ACHN (cell line): ENCODE measurements around the gene TPST2.

Source experiments
- DNase-seq: peaks from one replicate; pipeline ENCODE4 v3.0.0-alpha.2; 2015
- in situ Hi-C: cut with HindIII; loops from 2 replicates; pipeline ENCODE4 v1.10.0; 2017; ENCODE audit warnings: low sequenced_read_pairs, low pct_ligation_motif_present, low pct_unique_long_range_greater_than_20kb

TPST2 gene

GRCh38 chr22:26565181-26565580, 24.8 kb downstream of the TPST2 start:
- in situ Hi-C loops, result no loop called here
- no peak for DNase-seq

DNA sequence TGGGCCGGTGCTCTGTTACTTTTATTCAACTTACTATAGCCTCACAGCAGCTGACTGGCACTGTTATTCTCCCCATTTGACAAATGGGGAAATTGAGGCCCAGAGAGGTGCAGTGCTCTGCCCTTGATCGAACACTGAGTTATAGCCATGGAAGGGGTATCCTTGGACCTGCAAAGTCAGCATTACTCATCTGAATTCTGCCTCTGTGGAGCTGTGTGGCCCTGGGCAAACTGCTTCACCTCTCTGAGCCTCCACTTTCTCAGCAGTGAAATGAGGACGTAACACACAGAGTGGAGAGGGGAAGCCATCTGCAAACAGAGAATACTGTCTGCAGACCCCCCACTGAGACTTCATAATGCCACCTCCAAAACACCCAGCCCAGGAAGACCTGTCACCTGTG, 25.3 kb downstream of the TPST2 start:
- DNase-seq, result no peak
- in situ Hi-C loops, result no loop called here

DNA sequence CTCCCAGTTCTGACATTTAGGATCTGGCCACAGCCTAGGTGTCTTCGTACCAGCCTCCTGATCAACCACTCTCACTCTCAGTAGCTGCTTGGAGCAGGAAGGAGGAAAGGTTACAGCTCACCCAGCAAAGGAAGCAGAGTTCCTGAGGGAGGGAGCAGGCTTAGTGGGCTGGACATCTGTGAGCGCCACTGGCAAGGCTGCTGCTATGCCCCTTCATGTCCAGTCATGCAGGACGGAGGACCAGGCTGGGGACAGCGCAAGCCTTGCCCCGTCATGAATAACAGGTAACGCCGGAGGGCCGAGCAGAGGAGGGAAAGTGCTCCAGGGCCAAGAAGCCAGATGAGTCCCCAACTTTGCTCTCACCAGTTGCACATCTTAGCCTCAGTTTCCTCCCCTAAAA, 25.8 kb downstream of the TPST2 start:
- in situ Hi-C loops, result no loop called here
- no peak for DNase-seq

GRCh38 chr22:26563022-26563421, 26.9 kb downstream of the TPST2 start:
- in situ Hi-C loops, result no loop called here
- DNase-seq, result no peak

DNA sequence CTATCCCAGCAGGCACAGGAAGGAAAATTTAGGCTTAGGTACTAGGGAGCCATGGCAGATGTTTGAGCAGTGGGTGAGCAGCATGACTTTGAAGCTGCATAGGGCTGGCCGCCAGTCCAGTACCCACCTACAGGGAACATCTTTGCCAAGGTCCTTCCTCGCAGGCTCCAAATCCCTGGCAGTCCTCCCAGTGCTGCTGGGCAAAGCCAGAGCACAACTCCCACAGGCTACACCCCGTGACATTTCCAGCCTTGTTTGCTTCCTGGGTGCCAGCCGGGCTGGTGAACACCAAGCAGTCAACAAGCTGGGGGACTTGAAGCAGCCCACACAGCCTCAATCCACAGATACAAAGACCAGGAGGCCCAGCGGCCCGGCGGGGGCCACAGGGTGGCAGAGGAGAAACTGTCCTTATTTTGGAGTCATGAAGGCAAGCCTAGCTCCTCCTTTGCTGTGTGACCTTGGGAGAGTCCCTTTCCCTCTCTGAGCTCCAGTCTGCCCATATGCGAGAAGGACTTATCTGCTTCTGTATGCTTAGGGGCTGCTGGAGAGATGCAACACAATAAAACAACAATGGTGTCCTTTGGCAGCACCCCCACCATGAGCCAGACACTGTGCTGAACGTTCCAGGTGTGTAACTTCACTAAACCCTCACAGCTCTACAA, 28.0 kb downstream of the TPST2 start:
- DNase-seq, result no peak
- in situ Hi-C loops, result no loop called here

DNA sequence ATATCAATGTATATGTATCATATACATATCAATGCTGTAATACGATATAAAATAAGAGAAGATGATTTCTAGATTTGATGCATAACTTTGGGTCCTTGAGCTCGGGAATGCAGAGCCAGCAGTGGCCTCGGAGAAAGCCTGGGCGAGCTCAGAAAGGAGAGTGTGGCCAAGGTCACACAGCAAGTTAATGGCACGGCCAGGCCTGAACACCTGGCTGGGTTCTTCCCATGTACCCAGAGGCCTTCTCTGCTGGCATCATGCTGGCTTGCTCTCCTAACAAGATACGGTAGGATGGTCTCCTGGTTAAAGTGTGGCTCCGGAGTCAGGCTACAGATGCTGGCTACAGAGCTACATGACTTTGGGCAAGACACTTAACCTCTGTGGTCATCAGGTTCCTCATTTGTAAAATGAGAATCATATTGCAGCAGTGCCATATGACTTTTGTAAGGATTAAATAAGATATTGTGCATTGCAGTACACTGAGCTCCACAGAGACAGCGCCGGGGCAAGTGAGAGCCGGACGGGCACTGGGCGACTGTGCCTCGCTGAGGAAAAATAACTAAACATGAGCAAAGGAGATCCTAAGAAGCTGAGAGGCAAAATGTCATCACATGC, 29.9 kb downstream of the TPST2 start:
- no peak for DNase-seq
- in situ Hi-C loops, result no loop called here

GRCh38 chr22:26558248-26558895, 31.6 kb downstream of the TPST2 start:
- in situ Hi-C loops, result no loop called here
- no peak for DNase-seq

DNA sequence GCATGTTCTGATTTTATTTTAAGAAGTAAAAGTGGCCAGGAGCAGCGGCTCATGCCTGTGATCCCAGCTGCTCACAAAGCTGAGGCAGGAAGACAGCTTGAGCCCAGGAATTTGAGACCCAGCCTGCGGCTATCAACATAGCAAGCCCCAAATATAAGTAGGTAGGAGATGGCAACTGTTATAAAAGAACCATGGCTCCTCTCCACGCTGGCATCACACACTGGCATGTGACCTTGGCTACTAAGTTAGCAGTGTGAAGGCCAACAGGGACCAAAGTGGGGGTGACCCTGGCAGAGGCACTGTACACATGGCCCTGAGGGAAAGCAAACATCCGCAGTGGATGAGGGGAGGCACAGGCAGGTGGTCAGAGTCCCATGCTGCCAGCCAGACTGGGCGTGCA, 33.0 kb downstream of the TPST2 start:
- in situ Hi-C loops, result no loop called here
- no peak for DNase-seq

DNA sequence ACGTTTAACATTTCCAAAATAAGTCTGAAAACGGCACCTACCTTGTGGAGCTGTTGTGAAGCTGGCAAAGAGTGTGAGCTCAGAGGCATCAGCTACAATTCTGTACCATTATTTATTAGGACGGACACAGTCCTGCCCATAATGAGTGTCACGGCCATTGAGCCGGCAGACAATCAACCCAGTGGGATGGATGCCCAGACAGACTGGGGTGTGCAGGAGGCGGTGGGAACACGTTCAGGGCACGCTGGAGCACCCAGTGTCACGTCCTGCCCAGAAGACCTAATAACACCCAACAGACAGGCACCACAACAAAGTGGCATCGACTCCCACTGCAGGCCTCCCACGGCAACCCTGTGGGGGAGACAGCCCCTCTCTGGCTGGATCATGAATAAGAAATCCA, 34.5 kb downstream of the TPST2 start:
- no peak for DNase-seq
- in situ Hi-C loops, result no loop called here

DNA sequence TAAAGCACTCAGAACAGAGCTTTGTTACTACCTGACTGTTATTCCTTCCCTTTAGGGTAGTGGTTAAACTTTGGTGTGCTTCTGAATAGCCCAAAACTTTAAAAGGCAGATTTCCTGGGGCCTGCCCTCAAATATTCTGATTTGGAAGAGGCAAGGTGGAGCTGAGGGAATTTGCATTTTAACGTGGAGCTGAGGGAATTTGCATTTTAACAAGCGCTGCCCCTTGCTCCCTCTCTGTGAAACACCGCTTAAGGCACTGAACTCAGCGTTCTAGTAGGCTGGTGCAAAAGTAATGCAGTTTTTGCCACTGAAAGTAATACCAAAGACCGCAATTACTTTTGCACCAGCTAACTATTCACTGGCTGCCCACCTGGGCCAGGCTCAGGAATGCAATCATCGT, 35.0 kb downstream of the TPST2 start:
- in situ Hi-C loops, result no loop called here
- no peak for DNase-seq

- DNase-seq, result peak; percentile 66
- in situ Hi-C loops, result no loop called here
These were observed 36.7 kb downstream of the TPST2 start for GRCh38 chr22:26553056-26553752.

- in situ Hi-C loops, result no loop called here
These were observed 37.5 kb downstream of the TPST2 start for GRCh38 chr22:26552466-26552865.

DNA sequence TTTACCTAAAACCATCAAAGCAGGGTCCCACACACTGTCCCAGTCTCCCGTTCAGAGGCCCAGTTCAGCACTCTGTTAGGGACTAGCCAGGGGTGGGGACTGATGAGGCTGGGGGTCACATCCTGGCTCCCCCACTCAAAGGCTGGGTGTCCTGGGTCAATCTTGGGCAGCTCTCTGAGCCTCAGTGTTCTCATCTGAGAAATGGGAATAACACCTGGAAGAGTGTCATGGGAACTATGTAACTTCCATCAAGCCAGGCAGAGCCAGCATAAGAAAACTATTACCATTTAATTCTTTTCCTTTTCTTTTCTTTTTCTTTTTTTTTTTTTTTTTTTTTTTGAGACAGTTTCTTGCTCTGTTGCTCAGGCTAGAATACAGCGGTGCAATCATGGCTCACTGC, 38.4 kb downstream of the TPST2 start:
- no peak for DNase-seq
- in situ Hi-C loops, result no loop called here

More at GRCh38 chr22:26552466-26552865, 37.5 kb downstream of the TPST2 start:
- DNase-seq, result no peak

DNA sequence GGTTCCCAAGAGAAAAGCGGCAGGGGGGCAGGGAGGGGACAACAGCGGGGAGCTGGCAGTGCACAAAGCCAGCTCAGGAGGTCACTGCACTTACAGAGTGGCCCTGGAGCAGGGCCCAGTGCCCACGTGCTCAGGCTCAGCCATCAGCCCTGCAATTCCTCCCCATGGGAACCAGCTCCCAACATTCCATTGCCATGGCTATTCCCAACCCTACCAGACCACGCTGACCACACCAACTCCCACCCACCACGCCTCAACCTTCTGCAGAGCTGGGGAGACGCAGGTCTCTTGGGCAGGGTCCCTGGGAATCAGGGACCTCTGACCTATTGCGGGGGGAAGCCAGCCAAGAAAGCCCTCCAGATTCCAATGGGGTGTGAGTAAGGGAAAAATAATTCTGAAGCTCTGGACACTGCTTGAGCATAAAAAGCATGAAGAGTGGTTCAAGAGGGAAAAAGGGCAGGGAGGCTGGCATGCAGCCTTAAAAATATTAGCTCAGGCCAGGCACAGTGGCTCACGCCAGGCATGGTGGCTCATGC, 39.4 kb downstream of the TPST2 start:
- in situ Hi-C loops, result no loop called here
- DNase-seq, result peak; percentile 97

DNA sequence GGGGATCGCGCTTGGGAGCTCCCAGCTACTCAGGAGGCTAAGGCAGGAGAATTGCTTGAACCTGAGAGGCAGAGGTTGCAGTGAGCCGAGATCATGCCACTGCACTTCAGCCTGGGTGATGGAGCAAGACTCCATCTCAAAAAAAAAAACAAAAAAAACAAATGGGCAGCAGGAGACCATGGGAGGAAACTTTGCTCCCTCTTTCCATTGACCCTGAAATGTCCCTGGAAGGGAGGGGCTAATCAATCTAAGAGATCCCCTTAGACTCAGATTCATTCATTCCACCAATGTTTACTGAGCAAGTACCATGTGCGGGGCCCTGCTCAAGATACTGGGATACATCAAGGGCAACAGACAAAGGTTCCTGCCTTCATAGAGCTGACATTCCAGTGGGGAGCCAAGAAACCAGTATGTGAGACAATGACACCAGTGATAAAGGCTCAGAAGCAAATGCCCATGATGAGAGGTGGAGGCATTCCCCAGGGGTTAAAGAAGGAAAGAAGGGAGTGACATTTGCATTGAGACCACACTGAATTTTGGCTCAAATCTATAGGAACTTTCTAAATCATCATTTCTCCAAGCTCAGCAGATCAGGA, 39.9 kb downstream of the TPST2 start:
- in situ Hi-C loops, result no loop called here
- no peak for DNase-seq

DNA sequence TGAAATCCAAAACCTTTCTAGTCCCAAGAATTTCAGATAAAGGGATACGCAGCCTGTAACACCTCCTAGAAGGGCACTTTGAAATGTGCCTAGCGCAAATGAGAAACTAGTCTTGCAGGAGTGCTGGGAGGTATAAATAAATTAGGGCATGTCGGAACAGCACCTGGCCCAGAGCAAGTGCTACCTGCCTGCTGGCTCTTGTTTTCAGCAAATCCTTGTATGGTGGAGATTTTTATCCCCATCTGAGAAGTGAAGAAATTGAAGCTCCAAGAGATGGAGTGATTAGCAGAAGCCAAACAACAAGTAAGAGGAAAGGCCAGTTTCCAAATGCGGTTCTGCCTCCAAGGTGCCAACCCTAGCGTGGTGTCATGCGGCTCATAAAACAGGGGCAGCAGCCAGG, 40.9 kb downstream of the TPST2 start:
- in situ Hi-C loops, result no loop called here
- no peak for DNase-seq

DNA sequence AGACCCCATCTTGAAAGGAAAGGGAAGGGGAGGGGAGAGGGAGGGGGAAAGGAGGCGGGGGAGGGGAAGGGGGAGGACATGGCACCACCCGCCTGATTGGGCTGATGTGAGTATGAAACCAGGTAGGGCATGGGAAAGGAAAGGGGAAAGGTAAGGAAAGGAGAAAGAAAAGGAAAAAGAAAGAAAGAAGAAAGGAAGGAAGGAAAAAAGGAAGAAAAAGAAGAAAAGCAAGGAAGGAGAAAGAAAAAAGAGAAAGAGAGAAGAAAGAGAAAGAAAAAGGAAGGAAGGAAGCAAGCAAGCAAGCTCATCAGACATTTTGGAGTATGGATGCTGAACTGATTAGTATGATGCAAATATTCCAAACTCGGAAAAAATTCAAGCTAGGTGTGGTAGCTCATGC, 41.6 kb downstream of the TPST2 start:
- in situ Hi-C loops, result no loop called here
- no peak for DNase-seq

GRCh38 chr22:26547837-26548236, 42.1 kb downstream of the TPST2 start:
- in situ Hi-C loops, result no loop called here

GRCh38 chr22:26547426-26547825, 42.5 kb downstream of the TPST2 start:
- DNase-seq, result no peak
- in situ Hi-C loops, result no loop called here

More at GRCh38 chr22:26547837-26548236, 42.1 kb downstream of the TPST2 start:
- no peak for DNase-seq
